NCI-H748 (cell line): ENCODE measurements around the gene AMPH.
"Not testable (repeated sequence)": the region's sequence is repeated elsewhere in the genome, so short reads cannot be mapped to it uniquely, and the experiment has no call there.

Experiments
- DNase-seq: peaks from one replicate; lab custom pipeline; 2025; ENCODE audit not compliant: unreplicated experiment; lab: John Stamatoyannopoulos, UW

AMPH gene

GRCh38 chr7:38354271-38354851, 276.8 kb downstream of the AMPH start:
- DNase-seq = peak; percentile 56

- DNase-seq = not testable (repeated sequence)
Measured at GRCh38 chr7:38353431-38353881, 277.7 kb downstream of the AMPH start.

GRCh38 chr7:38351601-38352000, 279.6 kb downstream of the AMPH start:
- DNase-seq = no peak

GRCh38 chr7:38350777-38351176, 280.4 kb downstream of the AMPH start:
- DNase-seq = not testable (repeated sequence)

- not testable (repeated sequence) for DNase-seq
Measured at GRCh38 chr7:38349869-38350583, 281.1 kb downstream of the AMPH start.

- DNase-seq = not testable (repeated sequence)
Measured at GRCh38 chr7:38349126-38349795, 281.9 kb downstream of the AMPH start.

- not testable (repeated sequence) for DNase-seq
Measured at GRCh38 chr7:38345299-38346172, 285.6 kb downstream of the AMPH start.

- DNase-seq = not testable (repeated sequence)
Measured at GRCh38 chr7:38344741-38345140, 286.4 kb downstream of the AMPH start.

GRCh38 chr7:38342135-38342534, 289.0 kb downstream of the AMPH start:
- DNase-seq = not testable (repeated sequence)

- DNase-seq = not testable (repeated sequence)
Measured at GRCh38 chr7:38341172-38341705, 289.9 kb downstream of the AMPH start.

GRCh38 chr7:38339953-38340819, 291.0 kb downstream of the AMPH start:
- no peak for DNase-seq

- not testable (repeated sequence) for DNase-seq
Measured at GRCh38 chr7:38336148-38336515, 295.0 kb downstream of the AMPH start.

- DNase-seq = peak; percentile 77
Measured at GRCh38 chr7:38335492-38336147, 295.6 kb downstream of the AMPH start.

- DNase-seq = no peak
Measured at GRCh38 chr7:38335128-38335491, 296.1 kb downstream of the AMPH start.

- no peak for DNase-seq
Measured at GRCh38 chr7:38334163-38334562, 297.0 kb downstream of the AMPH start.
